Activated CD8-positive, alpha-beta memory T cell treated with anti-CD3 and anti-CD28 coated beads for 36 hours (primary cell): ENCODE results near the gene MFAP4. TPM values are rescaled to one million over a fixed set of nuclear protein-coding genes. Genes with fewer than 3 reads are reported as not detected.

Source experiments
- CTCF ChIA-PET: fragments of 350-600 bp; sonication (Branson Sonifier 250); formaldehyde crosslinking; loops from one replicate; lab custom pipeline; 2021; ENCODE audit warnings: antibody characterized with exemption; lab: Charles Lee
- POLR2A ChIA-PET: fragments of 350-600 bp; sonication (Branson Sonifier 250); formaldehyde crosslinking; loops from one replicate; lab custom pipeline; 2021; ENCODE audit warnings: antibody characterized with exemption; lab: Charles Lee
- total RNA-seq, 2 experiments: library from RNA; stranded (reverse); gene quantifications; one replicate each; pipeline ENCODE4 v1.2.3, GENCODE V29; 2021

The MFAP4 gene
- total RNA-seq, 2 experiments from 2014 or later, result not detected

GRCh38 chr17:19377602-19378415, 9.2 kb downstream of the MFAP4 start:
- ChIA-PET CTCF (interaction anchor here (0.6 to 3.1 kb wide), 5 partner anchors 13 to 404 kb away, joined by 3 to 26 read pairs (median 5); partner anchors contain the start of gene B9D1), POLR2A (interaction anchor here (0.6 to 1.5 kb wide), 4 partner anchors 8 to 1391 kb away, joined by 3 to 9 read pairs (median 6); partner anchors contain the start of gene B9D1)

- ChIA-PET CTCF (interaction anchor here (0.6 to 3.1 kb wide), 2 partner anchors 14 to 156 kb away, joined by 4 to 26 read pairs; partner anchors contain the start of gene B9D1), POLR2A (interaction anchor here (1.5 kb wide), 1 partner anchor 14 kb away, joined by 9 read pairs; the partner anchor contains the start of gene B9D1)
Observed at GRCh38 chr17:19376811-19377210, 10.2 kb downstream of the MFAP4 start.

- POLR2A ChIA-PET, result no interaction called here
- CTCF ChIA-PET, result interaction anchor here (2.7 kb wide), 1 partner anchor 13 kb away, joined by 11 read pairs; the partner anchor contains the start of gene B9D1
Observed at GRCh38 chr17:19375732-19376131, 11.3 kb downstream of the MFAP4 start.

GRCh38 chr17:19374136-19374535, 12.9 kb downstream of the MFAP4 start:
- ChIA-PET POLR2A (no interaction called here), CTCF (interaction anchor here (1.5 to 2.7 kb wide), 2 partner anchors 11 to 73 kb away, joined by 4 to 11 read pairs; partner anchors contain the start of gene B9D1)

GRCh38 chr17:19372866-19373504, 14.0 kb downstream of the MFAP4 start:
- POLR2A ChIA-PET, result no interaction called here
- CTCF ChIA-PET, result interaction anchor here (1.3 to 2.7 kb wide), 2 partner anchors 10 kb away, joined by 6 to 11 read pairs; partner anchors contain the start of gene B9D1

- CTCF ChIA-PET, result interaction anchor here (1.3 kb wide), 1 partner anchor 10 kb away, joined by 6 read pairs; the partner anchor contains the start of gene B9D1
Observed at GRCh38 chr17:19372439-19372838, 14.6 kb downstream of the MFAP4 start.

GRCh38 chr17:19372011-19372370, 15.0 kb downstream of the MFAP4 start:
- ChIA-PET POLR2A (no interaction called here), CTCF (interaction anchor here (1.3 kb wide), 1 partner anchor 9 kb away, joined by 6 read pairs; the partner anchor contains the start of gene B9D1)

More at GRCh38 chr17:19372439-19372838, 14.6 kb downstream of the MFAP4 start:
- POLR2A ChIA-PET, result no interaction called here

GRCh38 chr17:19371259-19372010, 15.6 kb downstream of the MFAP4 start:
- POLR2A ChIA-PET, result no interaction called here
- CTCF ChIA-PET, result interaction anchor here (1.3 to 1.5 kb wide), 2 partner anchors 9 to 76 kb away, joined by 4 to 6 read pairs; partner anchors contain the start of gene B9D1

- POLR2A ChIA-PET, result no interaction called here
- CTCF ChIA-PET, result interaction anchor here (0.7 to 1.5 kb wide), 2 partner anchors 8 to 77 kb away, joined by 3 to 4 read pairs; partner anchors contain the start of gene B9D1
Observed at GRCh38 chr17:19370493-19370960, 16.5 kb downstream of the MFAP4 start.

- POLR2A ChIA-PET, result no interaction called here
- CTCF ChIA-PET, result interaction anchor here (0.7 to 1.5 kb wide), 3 partner anchors 8 to 396 kb away, joined by 3 to 4 read pairs (median 3); partner anchors contain the start of gene B9D1
Observed at GRCh38 chr17:19369846-19370492, 17.0 kb downstream of the MFAP4 start.

- CTCF ChIA-PET, result interaction anchor here (1.1 kb wide), 1 partner anchor 397 kb away, joined by 3 read pairs; no protein-coding TSS in a partner anchor
- POLR2A ChIA-PET, result no interaction called here
Observed at GRCh38 chr17:19369107-19369778, 17.7 kb downstream of the MFAP4 start.

GRCh38 chr17:19368229-19368628, 18.8 kb downstream of the MFAP4 start:
- CTCF ChIA-PET, result no interaction called here

GRCh38 chr17:19366637-19366972, 20.4 kb downstream of the MFAP4 start:
- CTCF ChIA-PET, result interaction anchor here (0.8 to 5.5 kb wide), 4 partner anchors 61 to 395 kb away, joined by 3 to 63 read pairs (median 3); no protein-coding TSS in a partner anchor
- POLR2A ChIA-PET, result no interaction called here

More at GRCh38 chr17:19368229-19368628, 18.8 kb downstream of the MFAP4 start:
- POLR2A ChIA-PET, result no interaction called here

GRCh38 chr17:19365833-19366636, 21.0 kb downstream of the MFAP4 start:
- POLR2A ChIA-PET, result interaction anchor here (0.5 kb wide), 1 partner anchor 72 kb away, joined by 8 read pairs; no protein-coding TSS in a partner anchor
- CTCF ChIA-PET, result interaction anchor here (0.8 to 5.5 kb wide), 4 partner anchors 62 to 396 kb away, joined by 3 to 63 read pairs (median 3); no protein-coding TSS in a partner anchor

- POLR2A ChIA-PET, result interaction anchor here (0.5 kb wide), 1 partner anchor 72 kb away, joined by 8 read pairs; no protein-coding TSS in a partner anchor
- CTCF ChIA-PET, result interaction anchor here (0.9 to 5.5 kb wide), 4 partner anchors 12 to 396 kb away, joined by 3 to 63 read pairs (median 3); partner anchors contain the start of gene MAPK7
Observed at GRCh38 chr17:19365499-19365817, 21.5 kb downstream of the MFAP4 start.
